Measurements from ENCODE around the gene RAMP1. TPM values are rescaled to one million over a fixed set of nuclear protein-coding genes. Genes with fewer than 3 reads are reported as not detected.

The RAMP1 gene
- total RNA-seq, 2 experiments from 2014 or later, result 1.0 to 1.4 TPM

- ChIA-PET CTCF (no interaction called here), POLR2A (no interaction called here)
- H3K27me3 Mint-ChIP-seq, result peaks cover 5% of the 10 kb centered on the region
- ATAC-seq (no peak), DNase-seq (no peak)
- no peak overlapping the region for H3K27ac Mint-ChIP-seq
- intact Hi-C loops (cut with micrococcal nuclease), result no loop called here
- H3K36me3 Mint-ChIP-seq (ENCODE audit: low read depth), result no peaks in the 10 kb centered on the region
- H3K4me1 Mint-ChIP-seq (ENCODE audit: low read depth), result peaks cover 7% of the 10 kb centered on the region
- H3K9me3 Mint-ChIP-seq, result no peaks in the 10 kb centered on the region
- no peak for TF ChIP-seq CTCF (IDR thresholded peaks at IDR 0.05)
- H3K4me3 Mint-ChIP-seq, result no peak overlapping the region
Observed at GRCh38 chr2:237875256-237876060, 16.0 kb downstream of the RAMP1 start.

- no peak for TF ChIP-seq CTCF (IDR thresholded peaks at IDR 0.05)
- no peak for ATAC-seq
- H3K4me3 Mint-ChIP-seq, result no peak overlapping the region
- no peaks in the 10 kb centered on the region for H3K36me3 Mint-ChIP-seq (ENCODE audit: low read depth)
- no peak overlapping the region for H3K27ac Mint-ChIP-seq
- H3K9me3 Mint-ChIP-seq, result no peaks in the 10 kb centered on the region
- intact Hi-C loops (cut with micrococcal nuclease), result no loop called here
- H3K27me3 Mint-ChIP-seq, result peaks cover 2% of the 10 kb centered on the region
- peaks cover 7% of the 10 kb centered on the region for H3K4me1 Mint-ChIP-seq (ENCODE audit: low read depth)
- CTCF ChIA-PET, result no interaction called here
- POLR2A ChIA-PET, result no interaction called here
- DNase-seq, result no peak
Observed at GRCh38 chr2:237876061-237876526, 16.7 kb downstream of the RAMP1 start.

- POLR2A ChIA-PET, result no interaction called here
- peaks cover 2% of the 10 kb centered on the region for H3K27me3 Mint-ChIP-seq
- peaks cover 7% of the 10 kb centered on the region for H3K4me1 Mint-ChIP-seq (ENCODE audit: low read depth)
- H3K27ac Mint-ChIP-seq, result no peak overlapping the region
- TF ChIP-seq CTCF (IDR thresholded peaks at IDR 0.05), result no peak
- no peaks in the 10 kb centered on the region for H3K36me3 Mint-ChIP-seq (ENCODE audit: low read depth)
- intact Hi-C loops (cut with micrococcal nuclease), result no loop called here
- H3K9me3 Mint-ChIP-seq, result no peaks in the 10 kb centered on the region
- ATAC-seq (no peak), DNase-seq (no peak)
- H3K4me3 Mint-ChIP-seq, result no peak overlapping the region
- CTCF ChIA-PET, result no interaction called here
Observed at GRCh38 chr2:237876532-237876931, 17.1 kb downstream of the RAMP1 start.

GRCh38 chr2:237876951-237877491, 17.6 kb downstream of the RAMP1 start:
- Mint-ChIP-seq H3K9me3 (no peaks in the 10 kb centered on the region), H3K27ac (no peak overlapping the region), H3K4me3 (no peak overlapping the region), H3K27me3 (no peaks in the 10 kb centered on the region), H3K36me3 (ENCODE audit: low read depth) (no peaks in the 10 kb centered on the region), H3K4me1 (ENCODE audit: low read depth) (peaks cover 7% of the 10 kb centered on the region)
- ATAC-seq (no peak), DNase-seq (no peak)
- POLR2A ChIA-PET, result no interaction called here
- CTCF ChIA-PET, result no interaction called here
- intact Hi-C loops (cut with micrococcal nuclease), result no loop called here
- TF ChIP-seq CTCF (IDR thresholded peaks at IDR 0.05), result no peak

- ChIA-PET CTCF (no interaction called here), POLR2A (no interaction called here)
- Mint-ChIP-seq H3K27me3 (no peaks in the 10 kb centered on the region), H3K27ac (no peak overlapping the region), H3K4me3 (no peak overlapping the region), H3K4me1 (ENCODE audit: low read depth) (peaks cover 7% of the 10 kb centered on the region), H3K9me3 (no peaks in the 10 kb centered on the region), H3K36me3 (ENCODE audit: low read depth) (no peaks in the 10 kb centered on the region)
- no peak for TF ChIP-seq CTCF (IDR thresholded peaks at IDR 0.05)
- intact Hi-C loops (cut with micrococcal nuclease), result no loop called here
- DNase-seq (no peak), ATAC-seq (no peak)
Observed at GRCh38 chr2:237877576-237878307, 18.3 kb downstream of the RAMP1 start.
